ENCODE results near the gene PTPRK.

The PTPRK gene

DNA sequence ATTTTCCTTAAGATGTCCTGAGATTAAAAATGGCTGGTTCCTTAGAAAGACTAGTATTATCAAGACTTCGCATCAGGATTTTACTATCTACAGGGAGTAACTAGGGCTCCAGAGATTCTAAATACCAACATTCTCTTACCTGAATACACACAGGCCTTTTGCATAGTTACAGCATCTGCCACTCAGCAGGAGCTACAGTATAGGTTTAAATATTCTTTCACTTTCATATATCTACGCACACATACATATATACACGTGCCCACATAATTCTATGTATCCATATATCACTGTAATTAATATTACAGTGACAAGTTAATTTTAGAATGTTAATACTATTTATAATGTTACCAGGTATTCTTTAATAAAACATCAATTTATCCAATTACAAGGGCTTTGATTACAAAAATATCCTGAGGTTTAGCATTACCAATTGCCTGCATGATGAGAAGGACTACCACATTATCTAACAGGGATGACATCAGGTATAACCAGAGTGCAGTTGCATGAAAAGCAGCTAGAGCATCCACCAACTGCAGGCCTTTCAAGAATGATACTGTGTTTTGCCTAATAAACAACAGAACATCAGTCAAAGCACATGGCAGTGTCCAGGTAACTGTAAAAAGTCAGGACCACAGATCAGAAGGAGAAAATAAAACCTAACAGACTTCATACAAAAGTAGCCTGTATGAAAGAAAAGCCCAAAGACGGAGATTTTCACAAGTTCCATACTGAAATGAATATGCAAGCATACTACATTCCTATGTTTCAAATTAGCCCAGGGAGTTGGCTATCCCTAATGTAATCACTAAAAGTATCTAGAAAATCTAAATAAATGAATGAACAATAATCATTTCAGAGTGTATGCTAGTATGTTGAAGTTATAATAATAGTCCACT lies 268.7 kb downstream of the PTPRK start:
- no peaks in the 10 kb centered on the region for H3K36me3 ChIP-seq
- intact Hi-C loops (cut with DNase I; ENCODE audit: low total_unique reads) = no loop called here
- TF ChIP-seq, protein P1, sequence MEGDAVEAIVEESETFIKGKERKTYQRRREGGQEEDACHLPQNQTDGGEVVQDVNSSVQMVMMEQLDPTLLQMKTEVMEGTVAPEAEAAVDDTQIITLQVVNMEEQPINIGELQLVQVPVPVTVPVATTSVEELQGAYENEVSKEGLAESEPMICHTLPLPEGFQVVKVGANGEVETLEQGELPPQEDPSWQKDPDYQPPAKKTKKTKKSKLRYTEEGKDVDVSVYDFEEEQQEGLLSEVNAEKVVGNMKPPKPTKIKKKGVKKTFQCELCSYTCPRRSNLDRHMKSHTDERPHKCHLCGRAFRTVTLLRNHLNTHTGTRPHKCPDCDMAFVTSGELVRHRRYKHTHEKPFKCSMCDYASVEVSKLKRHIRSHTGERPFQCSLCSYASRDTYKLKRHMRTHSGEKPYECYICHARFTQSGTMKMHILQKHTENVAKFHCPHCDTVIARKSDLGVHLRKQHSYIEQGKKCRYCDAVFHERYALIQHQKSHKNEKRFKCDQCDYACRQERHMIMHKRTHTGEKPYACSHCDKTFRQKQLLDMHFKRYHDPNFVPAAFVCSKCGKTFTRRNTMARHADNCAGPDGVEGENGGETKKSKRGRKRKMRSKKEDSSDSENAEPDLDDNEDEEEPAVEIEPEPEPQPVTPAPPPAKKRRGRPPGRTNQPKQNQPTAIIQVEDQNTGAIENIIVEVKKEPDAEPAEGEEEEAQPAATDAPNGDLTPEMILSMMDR (IDR thresholded peaks at IDR 0.05) = no peak
- H3K9me3 ChIP-seq = no peaks in the 10 kb centered on the region
- H3K4me1 ChIP-seq = peaks cover 0 to 19% (median 0%) of the 10 kb centered on the region in 4 donors
- no peaks in the 10 kb centered on the region for H3K27me3 ChIP-seq
- no peak for DNase-seq
- H3K27ac ChIP-seq = no peak overlapping the region
- H3K4me3 ChIP-seq = no peak overlapping the region

DNA sequence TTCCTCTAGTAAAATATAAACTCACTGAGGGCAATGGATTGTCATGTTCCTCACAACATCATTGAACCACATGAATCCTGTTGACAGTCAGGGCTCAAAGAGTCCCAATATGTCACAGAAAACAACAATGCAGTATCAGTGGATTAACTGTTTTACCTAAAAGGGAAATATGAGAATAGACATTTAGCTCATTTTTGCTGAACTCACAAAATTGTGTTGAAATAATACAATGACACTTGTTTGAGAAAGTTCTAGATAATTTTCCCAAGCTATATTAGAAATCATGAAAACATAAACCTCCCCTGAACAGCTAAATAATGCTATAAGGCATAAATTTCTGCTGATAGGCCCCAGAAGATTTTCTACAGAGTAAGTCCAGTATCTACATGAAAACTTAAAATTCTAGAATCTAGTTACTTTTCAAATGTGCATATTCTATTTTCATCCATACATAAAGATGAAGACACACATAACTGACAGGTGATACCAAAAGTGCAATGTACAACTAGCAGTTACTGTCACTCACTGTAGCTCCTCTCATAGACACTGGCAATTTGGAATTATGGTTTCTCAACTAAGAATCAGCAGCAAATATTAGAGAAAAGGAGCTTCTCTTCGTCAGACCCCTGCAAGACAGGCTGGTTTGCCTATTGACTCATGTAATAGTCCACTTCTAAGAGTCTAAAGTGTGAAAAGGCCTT lies 269.9 kb downstream of the PTPRK start:
- H3K27ac ChIP-seq = no peak overlapping the region
- TF ChIP-seq, protein P1 (IDR thresholded peaks at IDR 0.05) = no peak
- intact Hi-C loops (cut with DNase I; ENCODE audit: low total_unique reads) = no loop called here

DNA sequence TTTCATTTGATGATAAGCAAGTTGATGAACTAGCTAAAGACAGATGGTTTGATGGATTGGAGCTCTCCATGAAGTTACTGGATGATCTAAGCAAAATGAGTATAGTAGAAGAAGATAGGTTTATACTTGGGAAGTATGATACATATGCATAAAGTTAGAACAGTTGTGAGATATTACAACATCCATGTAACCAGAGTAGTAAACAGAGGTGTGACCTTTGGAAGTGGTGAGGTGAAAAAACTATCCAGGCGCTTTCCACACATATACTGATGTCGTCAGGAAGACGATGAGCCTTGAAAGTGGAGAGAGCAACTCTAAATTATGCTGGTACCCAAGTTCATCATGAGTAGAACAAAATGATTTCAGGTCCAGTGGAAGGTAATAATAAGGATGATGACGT lies 271.0 kb downstream of the PTPRK start:
- no peak overlapping the region for H3K27ac ChIP-seq
- DNase-seq = no peak
- no peak overlapping the region for H3K4me3 ChIP-seq
- H3K36me3 ChIP-seq = no peaks in the 10 kb centered on the region
- no peaks in the 10 kb centered on the region for H3K27me3 ChIP-seq
- TF ChIP-seq, protein P1 (IDR thresholded peaks at IDR 0.05) = no peak
- H3K9me3 ChIP-seq = no peaks in the 10 kb centered on the region
- intact Hi-C loops (cut with DNase I; ENCODE audit: low total_unique reads) = no loop called here
- peaks cover 0 to 24% (median 0%) of the 10 kb centered on the region in 4 donors for H3K4me1 ChIP-seq

More for the DNA sequence above, 269.9 kb downstream of the PTPRK start:
- H3K4me3 ChIP-seq = no peak overlapping the region
- no peaks in the 10 kb centered on the region for H3K36me3 ChIP-seq
- H3K4me1 ChIP-seq = peaks cover 0 to 19% (median 0%) of the 10 kb centered on the region in 4 donors
- H3K9me3 ChIP-seq = no peaks in the 10 kb centered on the region
- no peaks in the 10 kb centered on the region for H3K27me3 ChIP-seq
- no peak for DNase-seq

DNA sequence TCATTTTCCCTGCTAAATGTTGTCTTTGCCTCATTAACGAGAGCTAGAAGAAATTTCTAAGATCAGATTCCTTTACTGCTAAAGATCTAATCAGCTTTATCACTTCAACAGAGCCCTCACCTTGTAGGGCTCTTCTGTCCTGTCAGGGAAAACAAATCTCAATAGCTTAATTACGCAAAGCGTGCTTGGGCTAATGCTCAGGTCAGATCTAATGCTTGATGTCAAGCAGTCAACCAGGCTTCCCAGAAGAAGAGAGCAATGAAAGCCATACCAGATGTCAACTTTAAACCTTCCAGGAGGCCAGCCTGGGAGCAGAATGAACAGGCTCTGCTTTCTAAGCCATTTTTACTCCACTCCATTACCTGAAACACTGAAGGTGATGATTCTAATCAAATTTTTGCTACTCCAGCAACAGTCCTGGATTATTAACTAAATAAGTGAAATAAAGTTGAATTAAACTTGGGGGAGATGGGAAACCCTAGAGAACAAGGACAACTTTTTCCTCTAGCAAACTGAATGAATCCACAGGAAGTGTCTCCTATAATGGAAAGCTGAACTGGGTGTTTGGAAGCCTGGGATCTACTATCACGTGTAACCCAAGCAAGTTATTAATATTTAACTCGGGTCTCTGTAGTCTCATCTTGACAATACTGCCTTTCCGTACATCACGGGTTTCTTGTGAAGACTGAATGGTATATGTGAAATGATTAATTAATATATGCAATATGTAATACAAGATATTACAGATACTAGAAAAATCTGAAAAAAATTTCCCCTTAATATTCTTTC lies 273.7 kb downstream of the PTPRK start:
- no peaks in the 10 kb centered on the region for H3K27me3 ChIP-seq

More for the DNA sequence above, 273.7 kb downstream of the PTPRK start:
- intact Hi-C loops (cut with DNase I; ENCODE audit: low total_unique reads) = no loop called here
- TF ChIP-seq, protein P1 (IDR thresholded peaks at IDR 0.05) = no peak
- no peaks in the 10 kb centered on the region for H3K9me3 ChIP-seq
- no peak for DNase-seq
- H3K36me3 ChIP-seq = no peaks in the 10 kb centered on the region
- H3K4me1 ChIP-seq = peaks cover 0 to 6% (median 0%) of the 10 kb centered on the region in 4 donors
- no peak overlapping the region for H3K4me3 ChIP-seq
- H3K27ac ChIP-seq = no peak overlapping the region

All from tibial artery (tissue), 4 donors.